ENCODE measurements around the gene TCERG1L.
"Not testable (repeated sequence)": the region's sequence is repeated elsewhere in the genome, so short reads cannot be mapped to it uniquely, and the experiment has no call there.

TCERG1L gene

DNA sequence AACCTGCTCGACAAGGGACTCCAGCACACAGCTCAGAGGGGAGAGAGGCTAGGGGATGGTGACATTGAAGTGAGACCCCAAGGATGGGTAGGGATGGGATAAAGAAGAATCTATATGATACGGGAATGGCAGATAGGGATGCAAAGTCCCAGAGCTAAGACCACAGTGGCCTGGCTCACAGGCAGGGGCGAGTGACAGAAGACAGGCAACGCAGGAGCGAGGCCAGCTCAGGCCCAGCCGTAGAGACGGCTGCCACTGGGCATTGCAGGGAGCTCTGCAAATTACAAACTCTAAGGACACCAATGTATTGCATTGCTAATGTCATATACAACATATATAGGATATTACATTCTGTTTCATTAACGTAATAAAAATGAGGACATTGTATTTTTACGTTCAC, 131.4 kb downstream of the TCERG1L start:
- H3K4me1 ChIP-seq: peaks cover 0 to 5% (median 0%) of the 10 kb centered on the region in 4 donors

GRCh38 chr10:131179361-131179760, 132.2 kb downstream of the TCERG1L start:
- intact Hi-C loops (cut with DNase I; ENCODE audit: low total_unique reads): no loop called here
- DNase-seq: peak in 1 of 2 donors; percentile 40
- peaks cover 0 to 5% (median 0%) of the 10 kb centered on the region in 4 donors for H3K4me1 ChIP-seq
- no peak overlapping the region for H3K27ac ChIP-seq
- H3K9me3 ChIP-seq: no peaks in the 10 kb centered on the region
- TF ChIP-seq, protein P1, sequence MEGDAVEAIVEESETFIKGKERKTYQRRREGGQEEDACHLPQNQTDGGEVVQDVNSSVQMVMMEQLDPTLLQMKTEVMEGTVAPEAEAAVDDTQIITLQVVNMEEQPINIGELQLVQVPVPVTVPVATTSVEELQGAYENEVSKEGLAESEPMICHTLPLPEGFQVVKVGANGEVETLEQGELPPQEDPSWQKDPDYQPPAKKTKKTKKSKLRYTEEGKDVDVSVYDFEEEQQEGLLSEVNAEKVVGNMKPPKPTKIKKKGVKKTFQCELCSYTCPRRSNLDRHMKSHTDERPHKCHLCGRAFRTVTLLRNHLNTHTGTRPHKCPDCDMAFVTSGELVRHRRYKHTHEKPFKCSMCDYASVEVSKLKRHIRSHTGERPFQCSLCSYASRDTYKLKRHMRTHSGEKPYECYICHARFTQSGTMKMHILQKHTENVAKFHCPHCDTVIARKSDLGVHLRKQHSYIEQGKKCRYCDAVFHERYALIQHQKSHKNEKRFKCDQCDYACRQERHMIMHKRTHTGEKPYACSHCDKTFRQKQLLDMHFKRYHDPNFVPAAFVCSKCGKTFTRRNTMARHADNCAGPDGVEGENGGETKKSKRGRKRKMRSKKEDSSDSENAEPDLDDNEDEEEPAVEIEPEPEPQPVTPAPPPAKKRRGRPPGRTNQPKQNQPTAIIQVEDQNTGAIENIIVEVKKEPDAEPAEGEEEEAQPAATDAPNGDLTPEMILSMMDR (IDR thresholded peaks at IDR 0.05): no peak
- H3K36me3 ChIP-seq: no peaks in the 10 kb centered on the region
- H3K27me3 ChIP-seq: no peaks in the 10 kb centered on the region
- no peak overlapping the region for H3K4me3 ChIP-seq

More for the DNA sequence above, 131.4 kb downstream of the TCERG1L start:
- Histone ChIP-seq H3K4me3 (no peak overlapping the region), H3K36me3 (no peaks in the 10 kb centered on the region), H3K27ac (no peak overlapping the region), H3K9me3 (no peaks in the 10 kb centered on the region), H3K27me3 (no peaks in the 10 kb centered on the region)
- DNase-seq: no peak
- TF ChIP-seq, protein P1 (IDR thresholded peaks at IDR 0.05): no peak
- intact Hi-C loops (cut with DNase I; ENCODE audit: low total_unique reads): no loop called here

- Histone ChIP-seq H3K36me3 (no peaks in the 10 kb centered on the region), H3K27me3 (no peaks in the 10 kb centered on the region), H3K9me3 (no peaks in the 10 kb centered on the region), H3K4me3 (no peak overlapping the region), H3K27ac (no peak overlapping the region), H3K4me1 (peaks cover 0 to 5% (median 0%) of the 10 kb centered on the region in 4 donors)
- DNase-seq: peak in 1 of 2 donors; percentile 53
- intact Hi-C loops (cut with DNase I; ENCODE audit: low total_unique reads): no loop called here
- TF ChIP-seq, protein P1 (IDR thresholded peaks at IDR 0.05): no peak
These were observed 132.8 kb downstream of the TCERG1L start for GRCh38 chr10:131178521-131179331.

DNA sequence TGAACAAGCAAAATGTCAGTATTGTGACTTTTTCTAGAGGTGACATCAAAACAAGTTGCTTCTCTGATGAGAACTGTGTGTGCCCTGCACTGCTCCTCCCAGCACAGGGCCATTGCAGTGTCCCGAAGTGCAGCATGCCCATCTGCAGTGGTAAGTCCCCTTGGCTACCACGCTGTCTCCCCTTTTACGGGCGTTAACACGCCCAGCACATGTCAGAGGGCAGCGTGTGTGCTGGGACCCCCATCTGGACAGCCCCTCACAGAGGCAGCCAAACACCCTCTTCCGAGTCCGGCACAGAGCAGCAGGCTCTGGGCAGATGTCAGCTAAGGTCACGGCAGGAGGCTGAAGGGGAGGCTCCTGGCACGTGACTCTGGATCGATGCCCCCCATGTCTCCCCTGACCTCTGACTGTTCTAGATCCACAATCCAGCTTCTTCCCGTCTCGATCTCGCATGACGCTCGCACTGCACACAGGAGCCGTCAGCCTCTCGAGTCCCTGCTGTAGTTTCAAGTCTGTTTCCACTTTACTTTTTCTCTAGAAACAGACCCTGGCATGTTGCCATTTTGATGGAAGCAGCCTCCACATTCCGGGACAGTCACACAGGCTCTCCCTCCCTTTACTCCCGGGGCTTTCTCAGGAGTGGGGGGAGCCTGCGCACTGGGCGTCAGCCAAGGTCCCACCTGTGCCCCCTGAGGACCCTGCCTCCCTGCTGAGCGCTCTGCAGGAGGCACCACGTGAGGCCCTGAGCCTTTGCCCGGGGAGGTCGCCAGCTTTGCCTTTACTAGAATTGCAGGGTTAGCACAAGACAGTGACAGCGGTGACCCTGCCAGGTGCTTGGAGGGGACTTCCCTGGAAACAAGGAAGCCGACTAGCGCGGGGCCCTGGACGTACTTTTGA, 133.8 kb downstream of the TCERG1L start:
- DNase-seq: peak in 1 of 2 donors; percentile 51
- TF ChIP-seq, protein P1 (IDR thresholded peaks at IDR 0.05): no peak
- Histone ChIP-seq H3K4me3 (no peak overlapping the region), H3K9me3 (no peaks in the 10 kb centered on the region), H3K27me3 (no peaks in the 10 kb centered on the region), H3K27ac (no peak overlapping the region), H3K36me3 (no peaks in the 10 kb centered on the region), H3K4me1 (peaks cover 0 to 5% (median 0%) of the 10 kb centered on the region in 4 donors)
- intact Hi-C loops (cut with DNase I; ENCODE audit: low total_unique reads): no loop called here

- H3K27me3 ChIP-seq: peaks cover 0 to 7% of the 10 kb centered on the region in 2 donors
- TF ChIP-seq, protein P1 (IDR thresholded peaks at IDR 0.05): no peak
- intact Hi-C loops (cut with DNase I; ENCODE audit: low total_unique reads): no loop called here
- no peak overlapping the region for H3K27ac ChIP-seq
- no peaks in the 10 kb centered on the region for H3K36me3 ChIP-seq
- no peaks in the 10 kb centered on the region for H3K9me3 ChIP-seq
- DNase-seq: no peak
- peaks cover 0 to 5% (median 0%) of the 10 kb centered on the region in 4 donors for H3K4me1 ChIP-seq
- no peak overlapping the region for H3K4me3 ChIP-seq
These were observed 134.6 kb downstream of the TCERG1L start for GRCh38 chr10:131176907-131177306.

DNA sequence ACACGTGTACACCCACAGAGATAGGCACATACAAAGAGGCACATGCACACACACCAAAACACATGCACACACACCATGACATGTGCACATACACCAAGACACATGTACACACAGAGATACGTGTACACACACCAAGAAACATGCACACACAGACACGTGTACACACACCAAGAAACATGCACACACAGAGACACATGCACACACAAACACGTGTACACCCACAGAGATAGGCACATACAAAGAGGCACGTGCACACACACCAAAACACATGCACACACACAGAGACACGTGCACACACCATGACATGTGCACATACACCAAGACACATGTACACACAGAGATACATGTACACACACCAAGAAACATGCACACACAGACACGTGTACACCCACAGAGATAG, 135.2 kb downstream of the TCERG1L start:
- intact Hi-C loops (cut with DNase I; ENCODE audit: low total_unique reads); H3K27ac ChIP-seq; H3K4me1 ChIP-seq; DNase-seq; H3K9me3 ChIP-seq; H3K36me3 ChIP-seq; H3K4me3 ChIP-seq; H3K27me3 ChIP-seq: not testable (repeated sequence)
